CD4-positive, CD25-positive, alpha-beta regulatory T cell (primary cell): ENCODE results near the gene C2orf15. TPM values are rescaled to one million over a fixed set of nuclear protein-coding genes. Genes with fewer than 3 reads are reported as not detected.
"Not testable (repeated sequence)": the region's sequence is repeated elsewhere in the genome, so short reads cannot be mapped to it uniquely, and the experiment has no call there.

Source experiments
- ATAC-seq, 2 donors: fragments of 150-1000 bp; cut with Tn5 transposase; one replicate each; pipeline ENCODE4 v1.10.0; 2021; ENCODE audit warnings: low read depth in 2 of 2, moderate number of reproducible peaks in 2 of 2, moderate library complexity in 1 of 2
- DNase-seq, 3 donors: peaks; one replicate each; pipeline versions ENCODE4 v3.0.0 to v3.0.0-alpha.2; 2012 to 2022; ENCODE audit warnings: mixed read lengths in 1 of 3
- H3K27ac ChIP-seq: one replicate; pipeline ENCODE4 v1.7.0; 2013; ENCODE audit warnings: mild to moderate bottlenecking, low read length; ENCODE audit not compliant: insufficient read depth, poor library complexity, severe bottlenecking
- H3K27me3 ChIP-seq: one replicate; pipeline ENCODE4 v1.7.0; 2013; ENCODE audit warnings: low read length; ENCODE audit not compliant: control insufficient read depth, insufficient read depth
- H3K36me3 ChIP-seq: one replicate; pipeline ENCODE4 v1.7.0; 2013; ENCODE audit warnings: mild to moderate bottlenecking, low read length, moderate library complexity; ENCODE audit not compliant: control insufficient read depth, insufficient read depth
- H3K4me1 ChIP-seq: 2 replicates; pipeline ENCODE4 v1.7.0; 2013; ENCODE audit warnings: mild to moderate bottlenecking, low read length; ENCODE audit not compliant: insufficient read depth, control insufficient read depth, poor library complexity, severe bottlenecking
- H3K4me3 ChIP-seq: one replicate; pipeline ENCODE4 v1.7.0; 2013; ENCODE audit warnings: low read depth, mild to moderate bottlenecking, low read length, moderate library complexity
- H3K9me3 ChIP-seq, 2 experiments: 1 replicate in 1 of 2; 2 replicates in 1 of 2; pipeline ENCODE4 v1.7.0; 2013; ENCODE audit warnings: low read length in 2 of 2, mild to moderate bottlenecking in 1 of 2, moderate library complexity in 1 of 2; ENCODE audit not compliant: control insufficient read depth in 2 of 2
- H3K27ac Mint-ChIP-seq, 3 donors: one replicate each; pipeline ENCODE4 v1.8.0; 2020 to 2022; ENCODE audit warnings: mild to moderate bottlenecking in 3 of 3, mixed read lengths in 3 of 3, moderate library complexity in 2 of 3
- H3K27me3 Mint-ChIP-seq: one replicate; pipeline ENCODE4 v1.8.0; 2022; ENCODE audit warnings: mild to moderate bottlenecking, mixed read lengths
- H3K36me3 Mint-ChIP-seq: one replicate; pipeline ENCODE4 v1.8.0; 2020; ENCODE audit warnings: mixed read lengths
- H3K4me1 Mint-ChIP-seq, 4 donors: one replicate each; pipeline ENCODE4 v1.8.0; 2020 to 2022; ENCODE audit warnings: mixed read lengths in 4 of 4, mild to moderate bottlenecking in 1 of 4
- H3K4me3 Mint-ChIP-seq, 4 donors: one replicate each; pipeline ENCODE4 v1.8.0; 2020 to 2022; ENCODE audit warnings: mild to moderate bottlenecking in 4 of 4, mixed read lengths in 4 of 4, moderate library complexity in 3 of 4
- H3K9me3 Mint-ChIP-seq, 7 donors: one replicate each; pipeline ENCODE4 v1.8.0; 2020 to 2022; ENCODE audit warnings: mixed read lengths in 7 of 7, mild to moderate bottlenecking in 3 of 7, moderate library complexity in 2 of 7
- polyA plus RNA-seq, 4 donors: library from polyadenylated mRNA; unstranded; fragments of 300-500 nt; fragmentation: Illumina TruSeq; gene quantifications; one replicate each; pipeline ENCODE4 v1.2.3, GENCODE V29; 2021
- total RNA-seq: library from RNA; stranded (reverse); gene quantifications from one replicate; pipeline ENCODE4 v1.2.3, GENCODE V29; 2022

Gene C2orf15
- total and polyA plus RNA-seq, 5 donors from 2014 or later = 2.0 to 5.4 (median 2.6) TPM

DNA sequence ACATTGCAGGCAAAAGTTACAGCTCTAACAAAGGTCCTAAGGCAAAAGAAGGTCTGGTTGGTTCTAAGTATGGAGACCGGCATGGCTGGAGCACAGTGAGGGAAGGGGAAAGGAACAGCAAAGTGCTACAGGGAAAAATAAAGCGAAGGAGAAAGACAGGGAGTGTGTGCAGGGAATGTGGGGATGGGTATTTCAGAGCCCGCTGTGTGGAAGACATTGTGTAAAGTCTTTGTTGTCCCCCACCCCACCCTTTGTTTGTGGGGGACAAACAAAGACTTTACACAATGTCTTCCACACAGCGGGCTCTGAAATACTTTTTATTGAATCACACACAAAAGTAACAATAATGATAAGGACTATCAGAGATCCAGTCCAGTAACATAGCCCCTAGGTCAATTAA is 28.9 kb upstream of the C2orf15 start:
- ATAC-seq (no peak), DNase-seq (no peak)
- no peak overlapping the region for H3K4me3 ChIP-seq
- Mint-ChIP-seq H3K27me3 (peaks cover 10% of the 10 kb centered on the region), H3K27ac (no peak overlapping the region), H3K4me1 (no peaks in the 10 kb centered on the region), H3K9me3 (no peaks in the 10 kb centered on the region), H3K4me3 (no peak overlapping the region), H3K36me3 (no peaks in the 10 kb centered on the region)
- no peak overlapping the region for H3K27ac ChIP-seq
- no peaks in the 10 kb centered on the region for H3K4me1 ChIP-seq
- H3K9me3 ChIP-seq = no peaks in the 10 kb centered on the region
- H3K36me3 ChIP-seq = no peaks in the 10 kb centered on the region
- peaks cover 2% of the 10 kb centered on the region for H3K27me3 ChIP-seq

DNA sequence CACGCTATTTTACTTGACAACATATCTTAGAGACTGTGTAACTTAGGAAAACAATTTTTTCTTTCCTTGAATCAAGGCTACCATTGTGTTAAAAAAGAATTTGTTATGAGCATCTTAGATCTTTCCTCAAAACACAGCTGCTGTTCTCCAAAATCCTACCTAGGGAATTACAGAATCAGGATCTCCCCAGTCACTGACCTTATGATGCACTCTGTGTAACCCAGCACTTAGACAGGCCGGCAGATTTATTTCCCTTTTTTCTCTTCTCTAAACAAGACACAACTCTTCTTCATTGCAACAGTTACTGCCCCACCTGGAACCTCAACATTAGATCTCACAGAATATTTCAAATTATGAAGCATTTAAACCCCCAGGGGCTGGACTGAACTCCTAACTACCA is 13.5 kb upstream of the C2orf15 start:
- no peak for ATAC-seq
- Histone ChIP-seq H3K9me3 (peaks cover 18 to 27% of the 10 kb centered on the region in 2 experiments), H3K4me3 (no peak overlapping the region), H3K36me3 (peaks cover 15% of the 10 kb centered on the region), H3K4me1 (no peaks in the 10 kb centered on the region), H3K27ac (no peak overlapping the region), H3K27me3 (no peaks in the 10 kb centered on the region)
- peaks cover 44% of the 10 kb centered on the region for H3K36me3 Mint-ChIP-seq
- no peaks in the 10 kb centered on the region for H3K27me3 Mint-ChIP-seq
- H3K9me3 Mint-ChIP-seq = peaks cover 4 to 76% (median 23%) of the 10 kb centered on the region in 7 donors
- DNase-seq = no peak
- H3K4me3 Mint-ChIP-seq = no peak overlapping the region
- no peaks in the 10 kb centered on the region for H3K4me1 Mint-ChIP-seq
- no peak overlapping the region for H3K27ac Mint-ChIP-seq

DNA sequence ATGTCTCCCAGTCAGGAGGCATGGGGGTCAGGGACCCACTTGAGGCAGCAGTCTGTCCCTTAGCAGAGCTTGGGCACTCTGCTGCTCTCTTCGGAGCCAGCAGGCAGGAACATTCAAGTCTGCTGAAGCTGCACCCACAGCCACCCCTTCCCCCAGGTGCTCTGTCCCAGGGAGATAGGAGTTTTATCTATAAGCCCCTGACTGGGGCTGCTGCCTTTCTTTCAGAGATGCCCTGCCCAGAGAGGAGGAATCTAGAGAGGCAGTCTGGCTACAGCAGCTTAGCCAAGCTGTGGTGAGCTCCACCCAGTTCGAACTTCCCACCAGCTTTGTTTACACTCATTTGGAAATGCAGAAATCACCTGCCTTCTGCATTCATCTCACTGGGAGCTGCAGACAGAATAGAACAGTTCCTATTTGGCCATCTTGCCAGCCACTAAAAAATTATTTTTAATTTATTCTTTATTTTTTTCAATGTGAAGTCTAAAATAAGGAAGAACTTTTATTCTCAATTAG is 6.4 kb upstream of the C2orf15 start:
- H3K4me3 Mint-ChIP-seq, DNase-seq, H3K27me3 ChIP-seq, H3K4me1 ChIP-seq, ATAC-seq, H3K36me3 ChIP-seq, H3K27ac Mint-ChIP-seq, H3K4me1 Mint-ChIP-seq, H3K27ac ChIP-seq, H3K27me3 Mint-ChIP-seq, H3K4me3 ChIP-seq: not testable (repeated sequence)
- peaks cover 10 to 12% of the 10 kb centered on the region in 2 experiments for H3K9me3 ChIP-seq
- peaks cover 0 to 47% (median 17%) of the 10 kb centered on the region in 7 donors for H3K9me3 Mint-ChIP-seq
- peaks cover 17% of the 10 kb centered on the region for H3K36me3 Mint-ChIP-seq

DNA sequence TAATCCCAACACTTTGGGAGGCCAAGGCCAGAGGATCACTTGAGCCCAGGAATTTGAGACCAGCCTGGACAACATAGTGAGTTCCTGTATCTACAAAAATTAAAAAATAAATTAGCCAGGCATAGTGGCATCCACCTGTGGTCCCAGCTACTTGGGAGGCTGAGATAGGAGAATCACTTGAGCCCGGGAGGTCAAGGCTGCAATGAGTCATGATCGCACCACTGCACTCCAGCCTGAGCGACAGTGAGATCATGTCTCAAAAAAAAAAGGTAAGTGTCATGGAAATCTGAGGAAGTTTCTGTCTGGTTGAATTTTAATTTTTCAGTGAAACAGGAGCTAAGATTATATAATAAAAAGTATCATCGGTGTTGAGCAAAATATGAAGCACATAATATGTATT is 2.5 kb upstream of the C2orf15 start:
- H3K4me1 ChIP-seq = peaks cover 15% of the 10 kb centered on the region
- H3K27ac ChIP-seq = no peak overlapping the region
- peaks cover 0 to 13% (median 2%) of the 10 kb centered on the region in 7 donors for H3K9me3 Mint-ChIP-seq
- H3K27ac Mint-ChIP-seq = no peak overlapping the region
- peaks cover 4 to 31% (median 14%) of the 10 kb centered on the region in 4 donors for H3K4me1 Mint-ChIP-seq
- peaks cover 4% of the 10 kb centered on the region for H3K27me3 Mint-ChIP-seq
- peak overlapping the region; percentile 13 to 97 (median 47) for H3K4me3 Mint-ChIP-seq
- DNase-seq = no peak
- ATAC-seq = no peak
- H3K9me3 ChIP-seq = peaks cover 0 to 3% of the 10 kb centered on the region in 2 experiments
- H3K36me3 Mint-ChIP-seq = peaks cover 11% of the 10 kb centered on the region
- H3K36me3 ChIP-seq = no peaks in the 10 kb centered on the region
- H3K27me3 ChIP-seq = no peaks in the 10 kb centered on the region
- no peak overlapping the region for H3K4me3 ChIP-seq

DNA sequence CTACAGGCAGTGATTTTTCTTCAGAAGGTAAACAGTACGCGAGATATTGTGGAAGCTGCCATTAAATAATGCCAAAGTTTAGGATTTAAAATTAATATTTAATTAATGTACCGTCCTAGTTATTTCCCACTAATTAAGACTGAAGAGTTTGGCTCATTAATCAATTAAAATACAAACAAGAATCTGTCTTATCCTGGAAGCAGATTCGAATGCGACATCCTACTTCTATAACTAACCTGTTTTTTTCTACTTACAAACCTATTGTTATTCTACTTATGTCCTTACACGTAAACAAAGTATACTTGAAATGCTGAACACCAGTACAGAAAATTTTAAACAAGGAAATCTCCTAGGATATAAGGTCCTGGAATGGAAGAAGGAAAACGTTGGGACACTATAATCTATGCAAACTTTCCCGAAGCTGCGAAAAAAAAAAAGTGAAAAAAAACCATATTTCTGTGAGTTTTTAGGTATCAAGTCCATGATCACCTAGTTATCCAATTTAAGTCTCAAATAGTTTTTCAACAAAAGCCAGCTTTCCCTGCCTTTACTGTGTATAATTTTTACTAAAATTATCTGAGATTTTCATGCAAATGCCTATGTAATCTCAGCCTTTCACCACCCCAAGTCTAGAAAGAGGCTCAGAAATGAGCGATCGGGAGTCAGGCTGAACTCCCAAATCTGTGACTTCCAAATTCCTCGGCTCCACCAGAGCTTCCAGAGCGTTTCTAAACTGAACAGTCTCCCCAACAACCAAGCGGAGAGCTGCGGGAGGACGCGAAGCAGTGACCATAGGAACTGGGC is 1.2 kb upstream of the C2orf15 start:
- no peaks in the 10 kb centered on the region for H3K9me3 ChIP-seq
- H3K4me1 Mint-ChIP-seq = peaks cover 4 to 34% (median 14%) of the 10 kb centered on the region in 4 donors
- peak overlapping the region; percentile 85 for H3K4me3 ChIP-seq
- H3K27ac Mint-ChIP-seq = peak overlapping the region; percentile 96 to 98 (median 96)
- peak overlapping the region; percentile 93 to 98 (median 96) for H3K4me3 Mint-ChIP-seq
- H3K27ac ChIP-seq = peak overlapping the region; percentile 94
- no peaks in the 10 kb centered on the region for H3K36me3 ChIP-seq
- ATAC-seq (no peak), DNase-seq (no peak)
- peaks cover 15% of the 10 kb centered on the region for H3K4me1 ChIP-seq
- H3K27me3 ChIP-seq = no peaks in the 10 kb centered on the region
- peaks cover 4% of the 10 kb centered on the region for H3K27me3 Mint-ChIP-seq
- H3K9me3 Mint-ChIP-seq = peaks cover 0 to 9% (median 0%) of the 10 kb centered on the region in 7 donors
- peaks cover 11% of the 10 kb centered on the region for H3K36me3 Mint-ChIP-seq

DNA sequence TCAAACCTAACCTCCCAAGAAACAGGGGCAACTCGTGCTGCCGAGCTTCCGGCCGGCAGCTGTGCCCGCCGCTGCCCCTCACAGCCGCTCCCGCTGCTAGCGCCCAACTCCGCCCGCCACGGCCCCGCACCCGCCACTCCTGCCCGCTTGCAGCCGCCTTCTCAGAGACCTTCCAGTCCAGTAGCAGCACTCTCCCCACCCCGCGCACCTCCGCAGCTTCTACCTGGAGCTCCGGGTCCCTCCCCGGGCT is 722 bp upstream of the C2orf15 start:
- no peak for ATAC-seq
- Histone ChIP-seq H3K4me3 (peak overlapping the region; percentile 85), H3K27ac (peak overlapping the region; percentile 94), H3K27me3 (no peaks in the 10 kb centered on the region), H3K4me1 (peaks cover 15% of the 10 kb centered on the region), H3K9me3 (no peaks in the 10 kb centered on the region), H3K36me3 (no peaks in the 10 kb centered on the region)
- peaks cover 11% of the 10 kb centered on the region for H3K36me3 Mint-ChIP-seq
- no peak for DNase-seq
- H3K27ac Mint-ChIP-seq = peak overlapping the region; percentile 96 to 98 (median 96)
- H3K4me3 Mint-ChIP-seq = peak overlapping the region; percentile 93 to 98 (median 96)
- peaks cover 0 to 6% (median 0%) of the 10 kb centered on the region in 7 donors for H3K9me3 Mint-ChIP-seq
- H3K4me1 Mint-ChIP-seq = peaks cover 4 to 34% (median 14%) of the 10 kb centered on the region in 4 donors
- H3K27me3 Mint-ChIP-seq = peaks cover 4% of the 10 kb centered on the region

DNA sequence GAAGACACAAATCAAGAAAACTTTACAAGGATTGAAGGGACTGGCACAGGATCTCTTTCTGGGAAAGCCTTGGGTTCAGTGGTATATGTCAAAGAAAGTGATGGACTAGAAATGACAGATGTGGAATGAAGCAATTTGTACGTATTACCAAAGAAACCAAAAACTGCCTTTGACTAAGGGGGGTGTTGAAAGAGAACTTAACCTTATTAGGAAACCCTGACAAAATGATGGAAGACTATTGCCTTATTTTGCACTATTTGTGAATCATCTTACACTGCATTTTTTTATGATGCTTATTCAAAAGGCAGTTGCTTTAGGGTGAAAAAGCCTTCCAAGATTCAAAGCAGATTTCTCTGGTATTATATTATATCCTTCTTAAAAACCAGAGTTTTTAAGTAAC is 9.2 kb downstream of the C2orf15 start:
- H3K27ac ChIP-seq = no peak overlapping the region
- no peak overlapping the region for H3K4me3 ChIP-seq
- no peaks in the 10 kb centered on the region for H3K9me3 ChIP-seq
- H3K4me1 ChIP-seq = peaks cover 14% of the 10 kb centered on the region
- H3K27ac Mint-ChIP-seq = no peak overlapping the region
- no peak for DNase-seq
- H3K9me3 Mint-ChIP-seq = peaks cover 0 to 2% (median 0%) of the 10 kb centered on the region in 7 donors
- no peaks in the 10 kb centered on the region for H3K27me3 Mint-ChIP-seq
- peaks cover 4% of the 10 kb centered on the region for H3K36me3 Mint-ChIP-seq
- peaks cover 0 to 15% (median 9%) of the 10 kb centered on the region in 4 donors for H3K4me1 Mint-ChIP-seq
- peak overlapping the region in 1 of 4 donors; percentile 62 for H3K4me3 Mint-ChIP-seq
- H3K36me3 ChIP-seq = no peaks in the 10 kb centered on the region
- ATAC-seq = no peak
- H3K27me3 ChIP-seq = no peaks in the 10 kb centered on the region
